Hepatocyte (in vitro differentiated cells): Measurements from ENCODE around the gene CKAP2L.

Source experiments
- CTCF ChIP-seq: fragments of 200-600 bp; sonication (generic); IDR thresholded peaks from 2 replicates; pipeline ENCODE4 v1.5.1; 2016; ENCODE audit warnings: antibody characterized with exemption, mild to moderate bottlenecking; ENCODE audit not compliant: poor library complexity
- EZH2 ChIP-seq: fragments of 200-600 bp; sonication (generic); IDR thresholded peaks from 2 replicates; pipeline ENCODE4 v1.6.1; 2016; ENCODE audit warnings: antibody characterized with exemption, mild to moderate bottlenecking, borderline replicate concordance
- EZH2phosphoT487 ChIP-seq: fragments of 200-600 bp; sonication (generic); IDR thresholded peaks from one replicate; pipeline ENCODE4 v1.6.1; 2018; ENCODE audit warnings: antibody characterized with exemption, mild to moderate bottlenecking, low read depth, moderate library complexity; ENCODE audit not compliant: unreplicated experiment, severe bottlenecking

GRCh38 chr2:112714331-112714730 lies 50.1 kb downstream of the CKAP2L start:
- TF ChIP-seq CTCF (no peak), EZH2 (no peak), EZH2phosphoT487 (no peak)
